Measurements from ENCODE around the gene PLCB2.
A peak's percentile ranks its signal among the peaks of the same experiment; 100 is the strongest.

Gene PLCB2

GRCh38 chr15:40327457-40327856 is 19.7 kb upstream of the PLCB2 start:
- no peak for DNase-seq

GRCh38 chr15:40325700-40326099 is 18.0 kb upstream of the PLCB2 start:
- no peak for DNase-seq

GRCh38 chr15:40325188-40325587 is 17.5 kb upstream of the PLCB2 start:
- DNase-seq: no peak

GRCh38 chr15:40323953-40324937 is 16.5 kb upstream of the PLCB2 start:
- peak; percentile 75 for DNase-seq

GRCh38 chr15:40323239-40323952 is 15.7 kb upstream of the PLCB2 start, which contains the start of gene INAFM2:
Gene INAFM2 (plus strand): TSS chr15:40323692. CDS start chr15:40324056, 364 bp downstream.
- DNase-seq: peak; percentile 94

GRCh38 chr15:40322531-40323238 is 14.9 kb upstream of the PLCB2 start:
- DNase-seq: peak; percentile 45

- DNase-seq: no peak
These were observed 13.2 kb upstream of the PLCB2 start for GRCh38 chr15:40320931-40321371.

GRCh38 chr15:40320409-40320808 is 12.7 kb upstream of the PLCB2 start:
- no peak for DNase-seq

- DNase-seq: no peak
These were observed 9.8 kb upstream of the PLCB2 start for GRCh38 chr15:40317580-40317979.

GRCh38 chr15:40316931-40317330 is 9.2 kb upstream of the PLCB2 start:
- DNase-seq: no peak

GRCh38 chr15:40314723-40315276 is 7.1 kb upstream of the PLCB2 start:
- no peak for DNase-seq

- DNase-seq: no peak
These were observed 6.0 kb upstream of the PLCB2 start for GRCh38 chr15:40313531-40314398.

- no peak for DNase-seq
These were observed 4.8 kb upstream of the PLCB2 start for GRCh38 chr15:40312370-40313158.

GRCh38 chr15:40310993-40311392 is 3.3 kb upstream of the PLCB2 start:
- no peak for DNase-seq

- peak; percentile 50 for DNase-seq
These were observed 2.5 kb upstream of the PLCB2 start for GRCh38 chr15:40310001-40310959.

GRCh38 chr15:40309344-40309862 is 1.7 kb upstream of the PLCB2 start:
- DNase-seq: no peak

GRCh38 chr15:40306908-40307307 is 827 bp downstream of the PLCB2 start:
- DNase-seq: no peak

- no peak for DNase-seq
These were observed 1.4 kb downstream of the PLCB2 start for GRCh38 chr15:40306371-40306770.

GRCh38 chr15:40305281-40305680 is 2.5 kb downstream of the PLCB2 start:
- no peak for DNase-seq

All from right kidney (tissue), 1 donor.